ENCODE results near the gene VAC14. TPM values are rescaled to one million over a fixed set of nuclear protein-coding genes. Genes with fewer than 3 reads are reported as not detected.
"Not testable (repeated sequence)": the region's sequence is repeated elsewhere in the genome, so short reads cannot be mapped to it uniquely, and the experiment has no call there.

Gene VAC14
- total RNA-seq = 38.1 TPM

GRCh38 chr16:70800781-70801480, at the start of gene VAC14:
VAC14 (minus strand) TSS chr16:70801158; CDS start chr16:70800900, 258 bp downstream.
- H3K4me1 ChIP-seq = peaks cover 25% of the 10 kb centered on the region
- peak in 1 of 2 donors; percentile 92 for DNase-seq (ENCODE audit: extremely low spot score in 2 of 2)
- H3K36me3 ChIP-seq = peaks cover 0 to 9% of the 10 kb centered on the region in 2 donors
- no peaks in the 10 kb centered on the region for H3K9me3 ChIP-seq
- intact Hi-C loops (cut with DNase I) = no loop called here
- H3K27ac ChIP-seq = peak within 1 kb of the TSS; percentile 55
- peak; percentile 75 to 88 for TF ChIP-seq POLR2AphosphoS5 (IDR thresholded peaks at IDR 0.05; ENCODE audit: insufficient read depth in 1 of 2, low read depth in 1 of 2)
- no peak for TF ChIP-seq POLR2A (IDR thresholded peaks at IDR 0.05)
- no peak for TF ChIP-seq CTCF (IDR thresholded peaks at IDR 0.05)
- H3K27me3 ChIP-seq = no peaks in the 10 kb centered on the region
- peak within 1 kb of the TSS; percentile 56 to 87 for H3K4me3 ChIP-seq

GRCh38 chr16:70823498-70824118, 22.6 kb upstream of the VAC14 start:
- H3K36me3 ChIP-seq; intact Hi-C loops (cut with DNase I); H3K27ac ChIP-seq; H3K4me3 ChIP-seq; H3K4me1 ChIP-seq; DNase-seq (ENCODE audit: extremely low spot score in 2 of 2); H3K9me3 ChIP-seq; H3K27me3 ChIP-seq: not testable (repeated sequence)

GRCh38 chr16:70822734-70823133, 21.8 kb upstream of the VAC14 start:
- H3K36me3 ChIP-seq; DNase-seq (ENCODE audit: extremely low spot score in 2 of 2); H3K9me3 ChIP-seq; H3K27ac ChIP-seq; H3K4me1 ChIP-seq; H3K27me3 ChIP-seq; H3K4me3 ChIP-seq; intact Hi-C loops (cut with DNase I): not testable (repeated sequence)

GRCh38 chr16:70818088-70818487, 17.1 kb upstream of the VAC14 start:
- H3K36me3 ChIP-seq; intact Hi-C loops (cut with DNase I); H3K9me3 ChIP-seq; H3K27me3 ChIP-seq; H3K4me1 ChIP-seq; H3K4me3 ChIP-seq; H3K27ac ChIP-seq; DNase-seq (ENCODE audit: extremely low spot score in 2 of 2): not testable (repeated sequence)

GRCh38 chr16:70809392-70810060, 8.6 kb upstream of the VAC14 start:
- TF ChIP-seq POLR2A (IDR thresholded peaks at IDR 0.05) = no peak
- no peak for TF ChIP-seq CTCF (IDR thresholded peaks at IDR 0.05)
- no peak for TF ChIP-seq POLR2AphosphoS5 (IDR thresholded peaks at IDR 0.05; ENCODE audit: insufficient read depth in 1 of 2, low read depth in 1 of 2)
- intact Hi-C loops (cut with DNase I) = no loop called here
- no peaks in the 10 kb centered on the region for H3K9me3 ChIP-seq
- no peak overlapping the region for H3K4me3 ChIP-seq
- no peaks in the 10 kb centered on the region for H3K4me1 ChIP-seq
- no peak for DNase-seq (ENCODE audit: extremely low spot score in 2 of 2)
- no peak overlapping the region for H3K27ac ChIP-seq
- H3K27me3 ChIP-seq = no peaks in the 10 kb centered on the region
- H3K36me3 ChIP-seq = no peaks in the 10 kb centered on the region

- H3K4me1 ChIP-seq = no peaks in the 10 kb centered on the region
- TF ChIP-seq POLR2A (IDR thresholded peaks at IDR 0.05) = no peak
- no peak for TF ChIP-seq CTCF (IDR thresholded peaks at IDR 0.05)
- TF ChIP-seq POLR2AphosphoS5 (IDR thresholded peaks at IDR 0.05; ENCODE audit: insufficient read depth in 1 of 2, low read depth in 1 of 2) = no peak
- no peak overlapping the region for H3K4me3 ChIP-seq
- no peak overlapping the region for H3K27ac ChIP-seq
- intact Hi-C loops (cut with DNase I) = no loop called here
- no peaks in the 10 kb centered on the region for H3K27me3 ChIP-seq
- no peaks in the 10 kb centered on the region for H3K36me3 ChIP-seq
- no peaks in the 10 kb centered on the region for H3K9me3 ChIP-seq
- no peak for DNase-seq (ENCODE audit: extremely low spot score in 2 of 2)
Observed at GRCh38 chr16:70808371-70808770, 7.4 kb upstream of the VAC14 start.

Measured in vagina (tissue), 2 donors.